HG02763 (cell line): ENCODE results near the gene PPFIBP1.
"Not testable (repeated sequence)": the region's sequence is repeated elsewhere in the genome, so short reads cannot be mapped to it uniquely, and the experiment has no call there.

Source experiments
- ATAC-seq: cut with Tn5 transposase; IDR thresholded peaks from one replicate; pipeline ENCODE4 v1.9.1; 2021; ENCODE audit warnings: mild to moderate bottlenecking, moderate library complexity; ENCODE audit not compliant: unreplicated experiment

PPFIBP1 gene

DNA sequence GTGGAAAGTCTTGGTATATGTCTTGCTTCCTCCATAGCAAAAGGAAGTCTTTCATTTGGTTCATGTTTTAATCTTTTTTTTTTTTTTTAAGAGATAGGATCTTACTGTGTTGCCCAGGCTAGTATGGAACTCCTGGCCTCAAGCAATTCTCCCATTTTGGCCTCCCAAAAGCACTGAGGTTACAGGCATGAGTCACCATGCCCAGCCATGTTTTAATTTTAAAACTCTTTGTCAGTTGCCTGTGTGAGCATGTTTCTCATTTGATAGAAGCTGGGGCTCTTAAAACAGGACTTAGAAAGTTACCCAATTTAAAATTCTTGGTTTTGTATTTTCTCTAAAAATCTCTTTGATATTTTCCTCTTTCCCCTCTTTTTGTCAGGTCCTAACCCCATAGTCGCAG, 127.2 kb downstream of the PPFIBP1 start:
- no peak for ATAC-seq

DNA sequence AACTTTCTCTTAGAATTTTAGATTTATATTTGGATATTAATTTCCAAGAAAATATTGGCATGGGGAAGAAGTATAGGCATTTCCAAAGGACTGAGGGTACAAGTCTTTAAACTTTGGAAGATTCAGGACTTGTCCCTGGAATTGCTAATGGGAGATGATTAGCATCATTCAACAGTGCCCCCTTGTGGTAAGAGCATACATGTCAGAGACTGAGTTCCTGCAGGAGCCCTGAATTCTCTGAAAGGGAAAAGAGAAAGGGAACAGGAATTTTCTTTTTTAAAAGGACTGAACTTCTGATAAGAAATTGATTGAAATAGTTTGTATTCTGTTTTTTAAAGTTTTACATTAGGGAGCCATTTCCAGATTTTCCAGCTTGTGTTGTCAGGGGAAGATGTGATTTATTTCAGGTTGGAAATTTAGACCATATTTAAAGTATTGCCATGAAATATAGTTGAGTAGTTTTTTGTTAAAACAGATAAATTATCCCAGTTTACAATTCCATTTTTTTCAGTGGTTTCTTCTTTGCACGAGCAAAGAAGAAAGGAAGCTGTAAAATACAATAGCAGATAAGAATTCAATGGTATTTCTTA, 128.3 kb downstream of the PPFIBP1 start:
- ATAC-seq: no peak

DNA sequence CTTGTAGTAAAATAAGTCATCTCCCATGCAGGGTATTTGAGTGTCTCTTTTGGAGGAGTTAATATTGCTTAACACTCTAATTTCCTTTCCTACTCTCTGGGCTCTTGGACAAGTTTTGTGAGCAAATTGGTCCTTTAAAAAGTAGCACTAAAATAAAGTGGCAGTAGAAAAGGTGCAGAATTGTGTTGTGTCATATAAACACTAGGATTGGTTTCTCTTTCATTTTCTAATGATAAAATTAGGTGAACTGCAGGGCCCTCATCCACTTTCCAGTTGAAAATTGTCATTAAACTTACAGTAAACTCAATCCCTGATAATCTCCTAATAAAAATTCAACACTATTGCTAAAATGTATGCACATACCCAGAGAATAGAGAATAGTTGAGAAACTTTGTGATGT, 129.7 kb downstream of the PPFIBP1 start:
- ATAC-seq: no peak

DNA sequence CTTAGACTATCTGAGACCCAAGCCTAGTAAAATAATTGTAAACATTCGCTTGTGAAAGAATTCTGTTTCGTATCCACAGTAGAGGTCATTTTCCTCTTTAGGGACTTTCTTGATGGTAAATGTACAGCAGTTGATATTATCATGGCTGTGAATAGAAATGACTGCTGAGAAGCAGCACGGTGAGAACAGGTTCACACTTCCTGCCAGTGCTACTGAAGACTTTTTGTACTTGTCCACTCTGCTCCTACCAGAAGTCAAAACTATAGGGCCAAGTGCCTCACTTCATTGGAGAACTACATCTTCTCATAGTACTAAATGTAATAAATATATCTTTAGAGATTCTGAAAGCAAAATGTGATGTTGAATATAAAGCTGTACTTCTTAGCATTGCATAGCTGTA, 131.5 kb downstream of the PPFIBP1 start:
- not testable (repeated sequence) for ATAC-seq

DNA sequence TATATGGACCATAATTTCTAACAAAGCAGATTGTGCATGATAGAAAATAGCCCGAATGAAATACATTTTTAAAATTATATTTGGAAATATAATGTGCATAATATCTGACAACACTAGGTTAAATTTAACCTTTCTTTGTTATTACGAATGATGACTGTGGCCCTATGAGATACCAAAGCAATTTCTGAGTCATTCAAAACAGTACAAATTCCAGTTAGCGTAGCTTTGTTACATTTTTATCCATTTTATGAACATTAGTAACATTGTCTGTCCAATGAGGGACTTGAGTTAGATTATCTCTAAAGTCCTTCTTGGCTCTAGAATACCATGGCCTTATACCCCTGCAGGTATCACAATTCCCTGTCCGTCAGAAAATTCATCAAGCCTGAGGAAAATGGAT, 133.3 kb downstream of the PPFIBP1 start:
- no peak for ATAC-seq

DNA sequence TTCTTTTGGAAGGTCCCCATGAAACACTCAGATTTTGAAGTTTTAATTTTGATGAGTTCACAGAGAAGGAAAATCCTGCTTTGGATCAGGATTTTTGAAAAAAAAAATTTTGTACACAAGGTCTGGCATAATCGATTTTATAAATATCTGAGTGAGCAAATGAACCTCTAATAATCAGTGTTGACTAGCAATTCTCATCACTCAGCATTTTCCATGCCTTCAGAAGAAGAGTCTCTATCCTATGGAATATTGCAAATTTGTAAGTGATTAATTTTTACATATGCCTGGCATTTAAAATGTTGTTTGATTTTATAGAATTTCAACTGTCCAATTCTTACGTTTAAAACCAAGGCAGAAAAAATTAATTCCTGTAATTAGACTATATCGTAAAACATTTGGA, 141.7 kb downstream of the PPFIBP1 start:
- no peak for ATAC-seq

DNA sequence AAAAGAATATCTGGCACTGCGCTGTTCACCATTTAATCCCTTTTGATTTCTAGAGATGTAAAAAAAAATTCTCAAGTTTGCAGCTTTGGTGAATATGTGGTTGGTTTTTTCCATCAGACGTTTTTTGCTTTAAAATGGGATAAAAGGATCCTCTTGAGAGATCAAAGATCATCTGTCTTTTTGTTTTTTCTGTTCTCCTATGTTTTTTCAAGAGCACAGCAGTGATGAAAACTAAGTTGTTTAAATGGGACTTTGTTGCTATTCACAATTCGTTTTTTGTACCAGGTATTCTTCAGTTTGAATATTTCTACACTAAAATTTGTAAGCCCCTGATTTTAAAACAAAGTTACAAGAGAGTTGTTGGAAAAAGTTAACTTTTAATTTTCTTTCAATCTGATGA, 142.5 kb downstream of the PPFIBP1 start:
- no peak for ATAC-seq

DNA sequence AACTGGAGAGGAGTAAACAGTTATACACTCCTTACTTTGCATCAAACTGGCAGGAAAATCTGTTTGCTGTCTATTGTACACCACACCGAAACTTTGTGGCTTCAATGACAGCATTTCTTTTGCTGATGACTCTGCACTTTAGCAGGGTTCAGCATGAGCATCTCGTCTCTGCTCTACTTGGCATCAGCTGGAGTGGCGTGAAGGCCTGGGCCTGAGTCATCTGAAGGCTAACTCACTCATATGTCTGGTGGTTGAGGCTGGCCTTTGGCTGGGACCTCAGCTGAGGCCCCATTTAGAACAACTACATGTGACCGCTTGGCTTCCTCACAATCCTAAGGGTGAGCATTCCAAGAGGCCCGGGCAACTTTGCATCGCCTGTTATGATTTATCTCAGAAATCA, 143.5 kb downstream of the PPFIBP1 start:
- no peak for ATAC-seq

DNA sequence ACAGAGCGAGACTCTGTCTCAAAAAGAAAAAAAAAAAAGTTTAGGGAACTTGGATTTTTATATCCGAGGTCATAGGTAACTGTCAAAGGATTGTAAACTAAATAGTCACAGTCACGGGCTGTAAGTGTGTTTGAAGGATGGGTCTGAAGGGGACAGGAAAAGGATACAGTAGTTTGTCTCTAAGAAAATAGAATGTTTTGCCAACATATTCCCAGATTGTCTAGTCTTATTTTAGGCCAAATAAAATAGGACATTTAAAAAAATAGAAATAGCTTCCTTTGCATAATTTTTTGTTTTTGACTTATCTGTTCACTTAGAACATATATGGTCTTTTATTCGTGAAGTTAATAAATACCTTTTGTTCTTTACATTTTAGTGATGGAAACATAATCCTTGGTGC, 148.0 kb downstream of the PPFIBP1 start:
- no peak for ATAC-seq

DNA sequence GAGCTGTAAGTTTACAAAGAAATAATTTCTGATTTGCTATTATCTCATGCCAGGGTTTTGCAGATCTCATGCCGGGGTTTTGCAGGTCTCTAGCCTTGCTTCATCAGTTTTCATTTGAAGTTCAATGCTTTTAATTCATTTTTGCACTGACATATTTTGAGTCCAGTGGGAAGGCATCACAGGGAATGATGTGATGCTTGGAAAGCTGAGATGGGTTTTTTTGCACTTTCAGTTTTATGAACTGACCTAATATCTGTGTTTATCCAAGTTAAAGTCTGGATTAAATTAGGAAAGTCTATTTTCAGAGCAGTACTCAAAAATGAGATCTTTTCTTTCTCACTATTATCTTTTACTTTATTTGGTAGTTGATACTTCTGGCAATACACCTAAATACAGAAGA, 148.6 kb downstream of the PPFIBP1 start:
- ATAC-seq: no peak

DNA sequence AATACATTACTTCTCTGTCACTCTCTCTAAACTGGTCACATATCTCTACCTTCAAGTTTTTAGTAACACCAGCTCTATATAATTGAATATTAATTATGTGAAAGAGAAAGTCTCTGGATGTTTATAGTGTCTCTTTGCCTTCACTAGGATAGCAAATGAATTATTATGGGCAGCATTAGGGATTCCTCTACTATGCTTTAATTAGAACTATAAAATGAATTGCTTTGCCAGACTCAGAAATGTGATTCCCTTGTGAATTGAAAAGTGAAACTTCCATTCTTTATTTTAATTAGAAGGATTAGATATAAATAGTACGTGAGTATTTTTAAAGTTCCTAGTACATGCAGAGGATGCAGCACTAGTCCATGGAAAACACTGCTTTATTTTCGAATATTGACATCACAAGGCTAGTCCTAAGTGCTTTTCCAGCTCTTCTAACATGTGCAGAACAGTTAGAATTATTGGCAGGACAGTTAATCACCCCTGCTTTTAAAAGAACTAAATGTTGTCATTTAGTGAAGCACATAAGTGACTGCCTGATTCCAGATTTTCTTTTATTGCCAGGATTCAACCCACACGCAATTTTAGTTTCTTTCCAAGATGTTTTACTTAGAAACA, 149.2 kb downstream of the PPFIBP1 start:
- no peak for ATAC-seq

DNA sequence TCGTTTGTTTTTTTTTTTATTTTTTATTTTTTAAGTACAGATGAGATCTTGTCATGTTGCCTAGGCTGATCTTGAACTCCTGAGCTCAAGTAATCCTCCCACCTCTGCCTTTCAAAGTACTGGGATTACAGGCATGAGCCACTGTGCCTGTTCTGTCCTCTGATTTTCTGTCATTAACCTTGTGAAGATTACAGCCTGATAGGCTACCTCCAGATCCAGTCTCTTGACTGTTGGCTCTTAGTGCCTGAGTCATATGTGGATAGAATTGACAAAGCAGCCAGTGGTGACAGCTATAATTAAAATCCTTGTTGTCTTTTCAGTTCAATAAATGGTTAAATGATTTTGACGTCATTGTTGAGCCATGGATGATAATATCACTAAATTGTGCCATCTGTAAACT, 151.0 kb downstream of the PPFIBP1 start:
- ATAC-seq: no peak

DNA sequence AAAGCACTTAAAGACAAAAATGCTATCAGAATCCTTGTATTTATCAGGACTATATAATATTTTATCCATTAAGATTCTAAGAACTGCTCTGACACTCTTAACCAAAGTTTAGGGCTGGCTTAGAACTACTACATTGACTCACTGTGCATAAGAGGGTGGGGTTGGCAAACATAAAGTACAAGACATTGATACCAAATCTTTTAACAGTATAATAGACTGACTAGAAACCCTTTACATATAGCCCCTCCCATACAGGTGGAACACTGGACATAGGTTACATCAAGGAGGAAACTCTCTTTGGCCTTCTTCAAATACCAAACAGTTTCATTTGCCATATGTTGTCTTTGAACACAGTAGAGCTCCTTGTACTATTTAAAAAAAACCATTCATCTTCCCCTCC, 156.6 kb downstream of the PPFIBP1 start:
- no peak for ATAC-seq

DNA sequence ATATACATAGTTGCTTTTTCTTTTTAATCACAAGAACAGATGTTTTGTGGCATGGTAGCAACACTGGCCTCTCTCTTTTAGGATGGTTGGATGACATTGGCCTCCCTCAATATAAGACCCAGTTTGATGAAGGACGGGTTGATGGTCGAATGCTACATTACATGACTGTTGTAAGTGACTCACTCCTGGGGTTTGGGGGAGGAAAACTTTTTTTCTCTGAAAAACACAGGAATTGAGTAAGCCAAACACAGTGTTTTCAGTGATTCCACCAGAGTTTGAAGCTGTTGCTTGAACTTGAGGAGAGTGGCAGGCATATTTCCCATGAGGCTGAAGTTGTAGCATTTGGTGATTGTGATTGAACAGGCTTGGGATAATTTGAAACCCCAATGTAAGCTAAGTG, 158.5 kb downstream of the PPFIBP1 start:
- no peak for ATAC-seq

DNA sequence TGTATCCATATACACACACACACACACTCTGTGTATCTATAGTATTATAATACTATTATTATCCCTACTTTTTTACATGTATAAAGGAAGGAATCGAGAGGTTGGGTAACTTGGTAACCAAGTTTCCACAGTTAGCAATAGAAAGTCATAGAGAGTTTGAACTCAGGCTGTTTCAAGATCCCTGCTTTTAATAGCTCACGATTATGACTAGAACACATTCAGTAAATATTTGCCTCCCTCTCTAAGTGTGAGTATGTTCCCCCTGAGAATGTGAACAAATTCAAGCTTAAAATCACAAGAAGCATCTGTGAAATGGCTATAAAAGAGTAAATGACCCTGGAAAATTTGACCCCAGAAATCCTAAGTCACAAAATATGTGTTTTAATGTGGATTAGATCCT, 161.3 kb downstream of the PPFIBP1 start:
- no peak for ATAC-seq

DNA sequence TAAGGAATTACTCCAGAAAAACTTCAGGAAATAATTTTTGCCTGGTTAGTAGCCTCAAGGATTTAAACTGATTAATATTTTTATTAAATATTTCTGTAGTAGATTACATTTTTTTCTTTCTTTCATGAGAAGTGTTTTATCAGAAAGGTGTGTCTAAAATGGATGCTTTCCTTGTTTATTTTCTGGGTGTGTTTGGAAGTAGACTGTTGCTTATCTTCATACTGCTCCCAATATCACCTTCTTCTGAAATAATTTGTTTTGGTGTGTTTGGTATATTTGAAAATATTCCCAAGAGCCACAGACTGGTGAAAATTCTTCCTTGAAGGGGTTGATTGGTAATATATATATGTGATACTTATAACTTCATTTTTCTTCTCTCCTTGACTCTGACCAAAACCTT, 162.1 kb downstream of the PPFIBP1 start:
- ATAC-seq: no peak

DNA sequence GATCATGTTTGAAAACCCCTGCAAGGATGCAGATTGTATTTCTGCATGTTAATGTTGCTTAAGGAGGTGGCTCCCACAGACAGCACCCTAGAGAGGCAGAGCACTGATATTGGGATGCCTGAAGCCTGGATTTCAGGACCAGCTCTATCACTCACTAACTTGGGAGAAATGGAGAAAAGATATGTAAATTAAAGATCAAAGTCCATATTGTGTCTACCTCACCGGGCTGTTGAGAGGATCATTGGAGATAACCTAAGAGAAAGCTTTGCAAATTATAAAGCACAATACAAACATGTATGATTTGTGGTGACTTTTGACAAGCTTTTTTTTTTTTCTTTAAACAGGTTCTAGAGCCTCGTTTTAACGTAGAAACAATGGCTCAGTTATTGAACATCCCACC, 164.7 kb downstream of the PPFIBP1 start:
- ATAC-seq: no peak

DNA sequence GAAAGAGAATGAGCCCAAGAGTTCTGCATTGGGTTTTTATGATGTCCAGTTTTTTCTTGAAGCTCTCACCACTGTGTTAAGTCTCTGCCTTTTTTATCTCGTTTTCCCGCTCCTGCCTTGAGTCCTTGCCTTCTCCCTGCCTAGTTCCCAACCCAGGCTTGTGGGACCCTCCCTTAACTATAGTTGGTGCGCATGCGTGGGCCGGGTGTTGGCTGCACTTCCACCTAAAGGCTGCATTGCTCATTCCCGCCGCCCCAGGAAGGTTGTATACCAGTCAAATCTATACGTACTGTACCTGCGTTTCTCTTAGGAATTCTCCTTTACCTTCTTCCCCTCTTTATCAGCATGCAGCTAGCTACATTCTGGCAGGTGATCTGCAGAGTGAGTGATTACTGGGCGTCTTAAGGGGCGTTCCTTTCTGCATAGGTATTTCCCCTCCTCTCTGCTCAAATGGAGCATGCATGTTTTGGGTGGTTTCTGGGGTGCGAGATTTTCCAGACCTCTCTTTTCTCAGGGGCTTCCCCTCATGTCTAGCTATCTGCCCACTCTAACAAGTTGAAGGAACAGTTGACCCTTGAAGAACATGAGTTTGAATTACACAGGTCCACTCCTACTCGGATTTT, 165.7 kb downstream of the PPFIBP1 start:
- ATAC-seq: no peak

DNA sequence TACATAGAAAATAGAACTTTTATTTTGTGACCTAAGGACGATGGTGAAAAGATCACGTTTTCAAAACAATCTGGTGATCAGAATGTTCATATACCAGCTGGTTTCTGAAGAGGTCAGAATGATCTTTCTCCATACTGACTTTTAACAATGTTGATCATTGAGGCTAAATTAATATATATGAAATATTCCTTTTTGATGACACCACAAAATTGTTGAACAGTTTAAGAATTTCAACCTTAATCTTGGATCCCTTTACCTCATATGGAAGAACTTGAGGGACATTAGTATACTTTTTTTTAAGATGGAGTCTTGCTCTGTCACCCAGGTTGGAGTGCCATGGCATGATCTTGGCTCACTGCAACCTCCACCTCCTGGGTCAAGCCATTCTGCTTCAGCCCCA, 169.4 kb downstream of the PPFIBP1 start:
- ATAC-seq: no peak

DNA sequence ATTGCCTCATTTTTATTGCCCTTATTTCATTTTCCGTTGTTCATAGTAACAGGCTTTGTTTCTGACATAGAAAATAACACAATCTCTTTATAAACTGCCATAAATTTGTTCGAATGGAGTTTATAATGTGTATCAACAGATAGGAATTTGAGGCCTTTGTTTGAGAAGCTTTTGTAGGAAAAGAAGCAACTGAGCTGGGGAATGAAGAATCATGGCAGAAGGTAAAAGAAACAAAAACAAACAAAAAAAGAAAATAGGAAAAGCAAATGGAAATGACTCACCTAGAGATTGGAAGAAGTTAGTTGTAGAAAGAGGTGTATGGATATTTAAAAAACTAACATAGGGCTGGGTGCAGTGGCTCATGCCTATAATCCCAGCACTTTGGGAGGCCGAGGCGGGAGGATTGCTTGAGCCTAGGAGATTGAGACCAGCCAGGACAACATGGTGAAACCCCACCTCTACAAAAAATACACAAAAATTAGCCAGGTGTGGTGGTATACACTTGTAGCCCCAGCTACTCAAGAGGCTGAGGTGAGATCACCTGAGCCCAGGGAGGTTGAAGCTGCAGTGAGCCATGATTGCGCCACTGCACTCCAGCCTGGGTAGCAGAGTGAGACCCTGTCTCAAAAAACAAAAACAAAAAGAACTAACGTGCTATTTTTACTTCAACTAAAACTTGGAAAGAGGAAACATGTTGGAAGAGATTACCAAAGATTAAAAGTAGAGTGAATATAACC, 171.7 kb downstream of the PPFIBP1 start:
- no peak for ATAC-seq

DNA sequence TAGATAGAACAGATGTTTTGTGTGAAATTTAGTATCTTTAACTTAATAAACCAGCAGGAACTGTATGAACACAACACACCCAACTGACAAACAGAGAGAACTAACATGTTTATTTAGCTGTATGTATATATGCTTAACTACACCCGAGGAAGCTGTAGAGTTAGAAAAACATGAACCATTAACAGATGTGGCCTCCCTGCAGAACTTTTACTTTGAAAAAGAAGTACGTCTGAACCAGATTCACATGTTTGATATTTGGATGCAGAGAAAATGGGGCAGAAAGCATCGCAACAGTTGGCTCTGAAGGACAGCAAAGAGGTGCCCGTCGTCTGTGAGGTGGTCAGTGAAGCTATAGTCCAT, 172.3 kb downstream of the PPFIBP1 start, which contains the start of gene REP15:
REP15 (plus strand) TSS at position 155 of the 360 bp plus-strand sequence; CDS start at position 271, 116 bp downstream.
- ATAC-seq: no peak
